Suprapubic skin (tissue), 4 donors: ENCODE measurements around the gene SUGCT. TPM values are rescaled to one million over a fixed set of nuclear protein-coding genes. Genes with fewer than 3 reads are reported as not detected.
"Not testable (repeated sequence)": the region's sequence is repeated elsewhere in the genome, so short reads cannot be mapped to it uniquely, and the experiment has no call there.

Experiments
- DNase-seq, 2 donors: peaks; one replicate each; pipeline ENCODE4 v3.0.0-alpha.2; 2019; ENCODE audit warnings: low spot score in 2 of 2
- H3K27ac ChIP-seq: fragments of 200-600 bp; sonication (generic); one replicate; pipeline ENCODE4 v1.5.1; 2019
- H3K27me3 ChIP-seq: fragments of 200-600 bp; sonication (generic); one replicate; pipeline ENCODE4 v1.5.1; 2019
- H3K36me3 ChIP-seq: fragments of 200-600 bp; sonication (generic); one replicate; pipeline ENCODE4 v1.5.1; 2019
- H3K4me1 ChIP-seq: fragments of 200-600 bp; sonication (generic); one replicate; pipeline ENCODE4 v1.5.1; 2019
- H3K4me3 ChIP-seq: fragments of 200-600 bp; sonication (generic); one replicate; pipeline ENCODE4 v1.5.1; 2019; ENCODE audit warnings: mild to moderate bottlenecking
- H3K9me3 ChIP-seq: fragments of 200-600 bp; sonication (generic); one replicate; pipeline ENCODE4 v1.5.1; 2019
- EP300 ChIP-seq: sonication (generic); formaldehyde crosslinking; IDR thresholded peaks from one replicate; pipeline ENCODE4 v1.6.1; 2017; ENCODE audit warnings: antibody characterized with exemption
- POLR2A ChIP-seq, 2 donors: fragments of 450-650 bp; IDR thresholded peaks; one replicate each; pipeline ENCODE4 v1.6.1; 2017; ENCODE audit warnings: antibody characterized with exemption in 2 of 2, mild to moderate bottlenecking in 2 of 2, moderate library complexity in 2 of 2
- POLR2AphosphoS5 ChIP-seq, 3 donors: sonication (generic); formaldehyde crosslinking; IDR thresholded peaks; one replicate each; pipeline ENCODE4 v1.6.1; 2017; ENCODE audit warnings: antibody characterized with exemption in 3 of 3
- WGBS: methylation state at CpG from one replicate; pipeline ENCODE4 v1.1.5; 2018; 5-methylcytosine and 5-hydroxymethylcytosine counted together
- total RNA-seq, 4 donors: library from RNA; depleted of rRNA; stranded (reverse); fragments of >200 nt; gene quantifications; one replicate each; pipeline ENCODE4 v1.1.0, GENCODE V29; 2016
- TF ChIP-seq, protein P1 (sequence below), 2 donors: fragments of 200-600 bp in 1 of 2; fragments of 450-650 bp in 1 of 2; sonication (generic) in 1 of 2; IDR thresholded peaks; one replicate each; pipeline ENCODE4 v1.5.1; 2016 to 2019; ENCODE audit warnings: antibody characterized with exemption in 2 of 2, mild to moderate bottlenecking in 1 of 2, moderate library complexity in 1 of 2

SUGCT gene
- total RNA-seq, 4 donors from 2014 or later = 0.73 to 2.2 (median 0.98) TPM; not detected in 1

DNA sequence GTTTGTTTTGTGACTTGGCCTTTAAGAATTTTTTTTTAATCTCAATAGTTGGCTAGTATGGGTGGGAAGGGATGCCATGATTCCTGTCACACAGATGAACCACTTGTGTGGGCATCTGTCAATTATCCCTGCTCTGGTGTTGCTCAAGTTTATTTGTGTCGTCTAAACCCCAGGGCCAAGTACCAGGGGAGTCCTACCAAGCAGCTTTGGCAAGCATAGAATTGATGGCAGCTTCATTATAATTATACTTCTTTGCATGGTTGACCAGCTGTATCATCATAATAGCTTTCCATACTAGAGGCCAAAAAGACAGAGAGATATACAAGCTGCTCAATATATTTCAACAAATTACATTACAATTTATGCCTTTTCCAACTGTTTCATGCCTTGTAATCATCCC, 30.4 kb downstream of the SUGCT start:
- no peak overlapping the region for H3K27ac ChIP-seq

DNA sequence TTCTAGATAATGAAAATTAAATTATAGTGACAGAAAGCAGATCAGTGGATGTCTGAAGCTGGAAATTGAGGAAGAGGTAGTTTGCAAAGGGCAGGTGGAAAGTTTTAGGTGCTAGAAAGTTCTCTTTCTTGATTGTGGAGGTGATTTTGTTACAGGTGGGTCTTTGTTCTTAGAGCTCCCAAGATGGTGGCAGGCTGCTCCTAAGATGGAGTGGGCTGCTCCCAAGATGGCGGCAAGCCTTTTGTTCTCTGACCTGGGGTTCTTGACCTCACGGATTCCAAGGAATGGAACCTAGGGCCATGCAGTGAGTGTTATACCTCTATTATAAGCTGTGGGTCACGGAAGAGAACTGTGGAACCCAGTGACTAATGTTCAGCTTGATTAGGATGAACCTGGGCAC, 32.5 kb downstream of the SUGCT start:
- 91% methylated on average over 3 of the region's 3 CpGs for WGBS
- no peak overlapping the region for H3K27ac ChIP-seq
- no peak overlapping the region for H3K4me3 ChIP-seq
- no peak for DNase-seq
- H3K9me3 ChIP-seq = no peaks in the 10 kb centered on the region
- H3K36me3 ChIP-seq = no peaks in the 10 kb centered on the region
- TF ChIP-seq POLR2A (IDR thresholded peaks at IDR 0.05) (no peak), POLR2AphosphoS5 (IDR thresholded peaks at IDR 0.05) (no peak), EP300 (no peak)
- TF ChIP-seq, protein P1, sequence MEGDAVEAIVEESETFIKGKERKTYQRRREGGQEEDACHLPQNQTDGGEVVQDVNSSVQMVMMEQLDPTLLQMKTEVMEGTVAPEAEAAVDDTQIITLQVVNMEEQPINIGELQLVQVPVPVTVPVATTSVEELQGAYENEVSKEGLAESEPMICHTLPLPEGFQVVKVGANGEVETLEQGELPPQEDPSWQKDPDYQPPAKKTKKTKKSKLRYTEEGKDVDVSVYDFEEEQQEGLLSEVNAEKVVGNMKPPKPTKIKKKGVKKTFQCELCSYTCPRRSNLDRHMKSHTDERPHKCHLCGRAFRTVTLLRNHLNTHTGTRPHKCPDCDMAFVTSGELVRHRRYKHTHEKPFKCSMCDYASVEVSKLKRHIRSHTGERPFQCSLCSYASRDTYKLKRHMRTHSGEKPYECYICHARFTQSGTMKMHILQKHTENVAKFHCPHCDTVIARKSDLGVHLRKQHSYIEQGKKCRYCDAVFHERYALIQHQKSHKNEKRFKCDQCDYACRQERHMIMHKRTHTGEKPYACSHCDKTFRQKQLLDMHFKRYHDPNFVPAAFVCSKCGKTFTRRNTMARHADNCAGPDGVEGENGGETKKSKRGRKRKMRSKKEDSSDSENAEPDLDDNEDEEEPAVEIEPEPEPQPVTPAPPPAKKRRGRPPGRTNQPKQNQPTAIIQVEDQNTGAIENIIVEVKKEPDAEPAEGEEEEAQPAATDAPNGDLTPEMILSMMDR (IDR thresholded peaks at IDR 0.05) = no peak
- H3K27me3 ChIP-seq = no peaks in the 10 kb centered on the region
- H3K4me1 ChIP-seq = no peaks in the 10 kb centered on the region

More for the DNA sequence above, 30.4 kb downstream of the SUGCT start:
- H3K36me3 ChIP-seq = no peaks in the 10 kb centered on the region
- no peaks in the 10 kb centered on the region for H3K9me3 ChIP-seq
- DNase-seq = no peak
- TF ChIP-seq, protein P1 (IDR thresholded peaks at IDR 0.05) = no peak
- no peak for TF ChIP-seq POLR2A (IDR thresholded peaks at IDR 0.05)
- no peak for TF ChIP-seq POLR2AphosphoS5 (IDR thresholded peaks at IDR 0.05)
- no peak for TF ChIP-seq EP300
- no peak overlapping the region for H3K4me3 ChIP-seq
- H3K4me1 ChIP-seq = no peaks in the 10 kb centered on the region
- H3K27me3 ChIP-seq = no peaks in the 10 kb centered on the region
- WGBS = 60% methylated on average over 1 of the region's 1 CpG

DNA sequence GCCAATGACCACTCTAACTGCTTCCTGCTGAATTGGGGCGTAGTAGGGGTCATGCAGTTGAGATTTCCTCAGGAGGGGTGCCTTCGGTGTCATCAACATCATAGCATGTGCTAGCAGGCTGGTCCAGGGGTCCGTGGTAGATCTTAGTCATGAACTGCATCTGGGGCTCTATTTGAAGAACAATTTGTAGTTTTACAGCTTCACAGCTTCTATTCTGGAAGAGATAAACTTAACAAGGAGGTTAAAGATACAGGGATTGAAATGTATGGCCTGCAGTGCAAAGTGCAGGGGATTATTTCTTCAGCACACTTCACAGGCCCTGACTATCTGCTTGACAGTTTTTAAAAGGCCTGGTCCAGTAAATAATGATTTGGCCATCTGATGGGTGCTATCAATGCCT, 33.5 kb downstream of the SUGCT start:
- not testable (repeated sequence) for H3K9me3 ChIP-seq, H3K36me3 ChIP-seq, H3K4me3 ChIP-seq, H3K27me3 ChIP-seq, H3K4me1 ChIP-seq, H3K27ac ChIP-seq, DNase-seq
- 100% methylated on average over 3 of the region's 3 CpGs for WGBS

DNA sequence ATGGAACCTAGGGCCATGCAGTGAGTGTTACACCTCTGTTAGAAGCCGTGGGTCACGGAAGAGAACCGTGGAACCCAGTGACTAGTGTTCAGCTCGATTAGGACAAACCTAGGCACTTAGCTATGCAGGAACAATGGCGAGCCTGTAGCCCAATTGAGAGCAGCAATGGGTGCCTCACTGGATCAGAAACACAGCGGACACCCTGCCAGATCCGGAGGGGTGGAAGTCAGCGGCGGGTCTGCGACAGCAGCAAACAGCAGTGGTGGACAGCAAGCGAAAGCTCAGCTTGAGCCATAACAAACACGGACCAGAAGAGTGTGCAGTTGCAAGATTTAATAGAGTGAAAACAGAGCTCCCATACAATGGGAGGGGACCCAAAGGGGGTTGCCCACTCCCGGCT, 38.3 kb downstream of the SUGCT start:
- DNase-seq, H3K9me3 ChIP-seq, H3K4me3 ChIP-seq, H3K4me1 ChIP-seq, H3K36me3 ChIP-seq, H3K27me3 ChIP-seq, H3K27ac ChIP-seq: not testable (repeated sequence)
- 94% methylated on average over 13 of the region's 13 CpGs for WGBS

DNA sequence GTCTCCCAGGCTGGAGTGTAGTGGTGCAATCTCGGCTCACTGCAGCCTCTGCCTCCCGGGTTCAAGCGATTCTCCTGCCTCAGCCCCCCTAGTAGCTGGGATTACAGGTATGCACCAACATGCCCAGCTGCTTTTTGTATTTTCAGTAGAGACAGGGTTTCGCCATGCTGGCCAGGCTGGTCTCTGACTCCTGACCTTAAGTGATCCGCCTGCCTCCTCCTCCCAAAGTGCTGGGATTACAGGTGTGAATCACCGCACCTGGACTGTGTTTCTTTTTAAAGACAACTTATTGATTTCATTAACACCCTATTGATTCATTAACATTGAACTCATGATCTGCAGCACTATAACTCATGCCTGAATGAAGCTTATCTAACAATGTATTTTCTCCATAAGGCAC, 40.5 kb downstream of the SUGCT start:
- WGBS = 92% methylated on average over 6 of the region's 6 CpGs
- H3K9me3 ChIP-seq, DNase-seq, H3K27me3 ChIP-seq, H3K36me3 ChIP-seq, H3K27ac ChIP-seq, H3K4me1 ChIP-seq, H3K4me3 ChIP-seq: not testable (repeated sequence)

DNA sequence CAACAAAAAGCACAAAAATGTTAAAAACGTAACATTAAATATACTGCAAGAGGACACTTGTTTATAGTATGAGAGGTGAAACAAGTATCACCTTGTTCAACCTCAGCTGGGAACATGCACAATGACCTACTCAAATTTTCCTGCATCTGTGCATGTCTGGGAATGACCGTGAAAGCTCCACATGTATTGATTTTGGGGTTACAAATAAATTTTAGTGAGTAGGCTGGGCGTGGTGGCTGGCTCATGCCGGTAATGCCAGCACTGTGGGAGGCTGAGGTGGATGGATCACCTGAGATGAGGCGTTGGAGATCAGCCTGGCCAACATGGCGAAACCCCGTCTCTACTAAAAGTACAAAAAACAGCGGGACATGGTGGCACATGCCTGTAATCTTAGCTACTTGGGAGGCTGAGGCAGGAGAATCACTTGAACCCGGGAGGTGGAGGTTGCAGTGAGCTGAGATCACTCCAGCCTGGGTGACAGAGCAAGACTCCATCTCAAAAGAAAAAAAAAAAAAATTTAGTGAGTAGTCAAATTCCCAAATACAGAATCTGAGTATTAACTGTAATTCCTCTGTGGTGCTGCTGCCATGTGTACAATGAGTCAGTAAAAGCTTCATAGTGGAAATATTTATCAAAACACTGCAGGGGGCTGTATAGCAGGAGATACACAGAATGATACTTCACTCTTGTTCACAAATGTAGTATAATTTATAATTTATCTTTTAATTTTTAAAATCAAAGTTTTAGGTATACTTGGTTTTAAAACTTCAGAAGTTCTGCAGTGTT, 41.1 kb downstream of the SUGCT start:
- no peaks in the 10 kb centered on the region for H3K4me1 ChIP-seq
- H3K27ac ChIP-seq = no peak overlapping the region
- DNase-seq = no peak
- TF ChIP-seq POLR2A (IDR thresholded peaks at IDR 0.05) (no peak), EP300 (no peak), POLR2AphosphoS5 (IDR thresholded peaks at IDR 0.05) (no peak)
- TF ChIP-seq, protein P1 (IDR thresholded peaks at IDR 0.05) = no peak
- H3K27me3 ChIP-seq = no peaks in the 10 kb centered on the region
- no peaks in the 10 kb centered on the region for H3K36me3 ChIP-seq
- no peaks in the 10 kb centered on the region for H3K9me3 ChIP-seq
- no peak overlapping the region for H3K4me3 ChIP-seq
- WGBS = 92% methylated on average over 9 of the region's 9 CpGs

DNA sequence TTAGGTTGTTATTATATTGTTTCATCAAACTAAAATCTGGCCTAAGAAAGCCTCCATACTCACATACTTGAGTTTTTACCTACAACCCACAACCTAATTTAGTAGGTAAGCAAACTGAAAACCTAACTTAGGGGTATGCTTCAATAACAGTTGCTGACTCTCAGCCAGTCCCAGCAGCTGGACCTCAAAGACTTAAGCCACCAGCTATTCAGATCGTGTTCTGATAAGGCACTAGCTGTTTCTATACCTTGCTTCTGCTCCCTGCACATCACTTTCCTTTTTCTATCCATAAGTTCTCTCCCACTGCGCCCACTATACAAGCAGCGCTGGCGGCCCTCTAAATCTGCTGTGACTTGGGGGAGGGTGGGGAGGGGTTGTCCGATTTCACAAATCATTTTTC, 42.3 kb downstream of the SUGCT start:
- WGBS = 90% methylated on average over 5 of the region's 5 CpGs
- TF ChIP-seq POLR2A (IDR thresholded peaks at IDR 0.05) (no peak), EP300 (no peak), POLR2AphosphoS5 (IDR thresholded peaks at IDR 0.05) (no peak)
- TF ChIP-seq, protein P1 (IDR thresholded peaks at IDR 0.05) = no peak

More for the DNA sequence above, 42.3 kb downstream of the SUGCT start:
- H3K36me3 ChIP-seq = no peaks in the 10 kb centered on the region
- H3K4me1 ChIP-seq = no peaks in the 10 kb centered on the region
- H3K27ac ChIP-seq = no peak overlapping the region
- H3K4me3 ChIP-seq = no peak overlapping the region
- no peaks in the 10 kb centered on the region for H3K9me3 ChIP-seq
- H3K27me3 ChIP-seq = no peaks in the 10 kb centered on the region
- no peak for DNase-seq
